ENCODE data around the gene PIK3CA. TPM values are rescaled to one million over a fixed set of nuclear protein-coding genes. Genes with fewer than 3 reads are reported as not detected.
"Not testable (repeated sequence)": the region's sequence is repeated elsewhere in the genome, so short reads cannot be mapped to it uniquely, and the experiment has no call there.

Gene PIK3CA
- total RNA-seq, 1 experiment from 2014 or later, result 13.4 TPM

- no peak for DNase-seq (ENCODE audit: extremely low read depth, low read depth)
These were observed 44.4 kb downstream of the PIK3CA start for GRCh38 chr3:179192542-179192941.

- no peak for DNase-seq (ENCODE audit: extremely low read depth, low read depth)
These were observed 46.8 kb downstream of the PIK3CA start for GRCh38 chr3:179194931-179195330.

- DNase-seq (ENCODE audit: extremely low read depth, low read depth), result no peak
These were observed 47.9 kb downstream of the PIK3CA start for GRCh38 chr3:179196098-179196497.

GRCh38 chr3:179196700-179197099, 48.5 kb downstream of the PIK3CA start:
- no peak for DNase-seq (ENCODE audit: extremely low read depth, low read depth)

GRCh38 chr3:179200790-179201189, 52.6 kb downstream of the PIK3CA start:
- DNase-seq (ENCODE audit: extremely low read depth, low read depth), result no peak

GRCh38 chr3:179215550-179215949, 67.4 kb downstream of the PIK3CA start:
- DNase-seq (ENCODE audit: extremely low read depth, low read depth), result not testable (repeated sequence)

- not testable (repeated sequence) for DNase-seq (ENCODE audit: extremely low read depth, low read depth)
These were observed 70.1 kb downstream of the PIK3CA start for GRCh38 chr3:179218213-179218612.

GRCh38 chr3:179223548-179223947, 75.4 kb downstream of the PIK3CA start:
- no peak for DNase-seq (ENCODE audit: extremely low read depth, low read depth)

- DNase-seq (ENCODE audit: extremely low read depth, low read depth), result no peak
These were observed 76.4 kb downstream of the PIK3CA start for GRCh38 chr3:179224584-179224983.

GRCh38 chr3:179227349-179227748, 79.2 kb downstream of the PIK3CA start:
- DNase-seq (ENCODE audit: extremely low read depth, low read depth), result no peak

- DNase-seq (ENCODE audit: extremely low read depth, low read depth), result no peak
These were observed 81.0 kb downstream of the PIK3CA start for GRCh38 chr3:179229177-179229576.

GRCh38 chr3:179233043-179233442, 84.9 kb downstream of the PIK3CA start:
- DNase-seq (ENCODE audit: extremely low read depth, low read depth), result no peak

GRCh38 chr3:179234199-179234598, 86.0 kb downstream of the PIK3CA start:
- peak; percentile 43 for DNase-seq (ENCODE audit: extremely low read depth, low read depth)

- no peak for DNase-seq (ENCODE audit: extremely low read depth, low read depth)
These were observed 88.6 kb downstream of the PIK3CA start for GRCh38 chr3:179236669-179237301.

GRCh38 chr3:179240299-179240698, 92.1 kb downstream of the PIK3CA start:
- not testable (repeated sequence) for DNase-seq (ENCODE audit: extremely low read depth, low read depth)

GRCh38 chr3:179242859-179243258, 94.7 kb downstream of the PIK3CA start:
- DNase-seq (ENCODE audit: extremely low read depth, low read depth), result not testable (repeated sequence)

GRCh38 chr3:179244878-179245277, 96.7 kb downstream of the PIK3CA start:
- DNase-seq (ENCODE audit: extremely low read depth, low read depth), result no peak

- no peak for DNase-seq (ENCODE audit: extremely low read depth, low read depth)
These were observed 99.3 kb downstream of the PIK3CA start for GRCh38 chr3:179247289-179248015.

- no peak for DNase-seq (ENCODE audit: extremely low read depth, low read depth)
These were observed 102.8 kb downstream of the PIK3CA start, which contains the start of gene KCNMB3 for GRCh38 chr3:179250803-179251476. Gene KCNMB3 (minus strand): TSS chr3:179251114. CDS start chr3:179250990, 124 bp downstream.

GRCh38 chr3:179256813-179257212, 108.7 kb downstream of the PIK3CA start:
- DNase-seq (ENCODE audit: extremely low read depth, low read depth), result no peak

- DNase-seq (ENCODE audit: extremely low read depth, low read depth), result not testable (repeated sequence)
These were observed 109.6 kb downstream of the PIK3CA start for GRCh38 chr3:179257742-179258141.

GRCh38 chr3:179258820-179259219, 110.7 kb downstream of the PIK3CA start:
- no peak for DNase-seq (ENCODE audit: extremely low read depth, low read depth)
